Measurements from ENCODE around the gene ADAMTS6.
"Not testable (repeated sequence)": the region's sequence is repeated elsewhere in the genome, so short reads cannot be mapped to it uniquely, and the experiment has no call there.

ADAMTS6 gene

GRCh38 chr5:65468633-65469032, 13.1 kb downstream of the ADAMTS6 start:
- DNase-seq (ENCODE audit: low read depth in 2 of 2): no peak

GRCh38 chr5:65462139-65462705, 19.5 kb downstream of the ADAMTS6 start:
- no peak for DNase-seq (ENCODE audit: low read depth in 2 of 2)

- DNase-seq (ENCODE audit: low read depth in 2 of 2): no peak
Measured at GRCh38 chr5:65461490-65461889, 20.2 kb downstream of the ADAMTS6 start.

GRCh38 chr5:65459995-65460394, 21.7 kb downstream of the ADAMTS6 start:
- no peak for DNase-seq (ENCODE audit: low read depth in 2 of 2)

- DNase-seq (ENCODE audit: low read depth in 2 of 2): no peak
Measured at GRCh38 chr5:65455064-65455463, 26.7 kb downstream of the ADAMTS6 start.

GRCh38 chr5:65451436-65451835, 30.3 kb downstream of the ADAMTS6 start:
- no peak for DNase-seq (ENCODE audit: low read depth in 2 of 2)

- DNase-seq (ENCODE audit: low read depth in 2 of 2): no peak
Measured at GRCh38 chr5:65446682-65447081, 35.0 kb downstream of the ADAMTS6 start.

GRCh38 chr5:65441800-65442199, 39.9 kb downstream of the ADAMTS6 start:
- DNase-seq (ENCODE audit: low read depth in 2 of 2): no peak

- DNase-seq (ENCODE audit: low read depth in 2 of 2): no peak
Measured at GRCh38 chr5:65440456-65440855, 41.3 kb downstream of the ADAMTS6 start.

GRCh38 chr5:65434122-65434521, 47.6 kb downstream of the ADAMTS6 start:
- no peak for DNase-seq (ENCODE audit: low read depth in 2 of 2)

GRCh38 chr5:65426656-65427055, 55.1 kb downstream of the ADAMTS6 start:
- no peak for DNase-seq (ENCODE audit: low read depth in 2 of 2)

- DNase-seq (ENCODE audit: low read depth in 2 of 2): no peak
Measured at GRCh38 chr5:65423623-65424022, 58.1 kb downstream of the ADAMTS6 start.

GRCh38 chr5:65418661-65419060, 63.1 kb downstream of the ADAMTS6 start:
- no peak for DNase-seq (ENCODE audit: low read depth in 2 of 2)

GRCh38 chr5:65413822-65414221, 67.9 kb downstream of the ADAMTS6 start:
- no peak for DNase-seq (ENCODE audit: low read depth in 2 of 2)

GRCh38 chr5:65412842-65413241, 68.9 kb downstream of the ADAMTS6 start:
- no peak for DNase-seq (ENCODE audit: low read depth in 2 of 2)

GRCh38 chr5:65411356-65411755, 70.4 kb downstream of the ADAMTS6 start:
- DNase-seq (ENCODE audit: low read depth in 2 of 2): no peak

GRCh38 chr5:65395526-65396155, 86.1 kb downstream of the ADAMTS6 start:
- DNase-seq (ENCODE audit: low read depth in 2 of 2): no peak

- DNase-seq (ENCODE audit: low read depth in 2 of 2): no peak
Measured at GRCh38 chr5:65394087-65394486, 87.6 kb downstream of the ADAMTS6 start.

- DNase-seq (ENCODE audit: low read depth in 2 of 2): no peak
Measured at GRCh38 chr5:65391591-65391990, 90.1 kb downstream of the ADAMTS6 start.

- DNase-seq (ENCODE audit: low read depth in 2 of 2): no peak
Measured at GRCh38 chr5:65390208-65390607, 91.5 kb downstream of the ADAMTS6 start.

- no peak for DNase-seq (ENCODE audit: low read depth in 2 of 2)
Measured at GRCh38 chr5:65383859-65384258, 97.9 kb downstream of the ADAMTS6 start.

GRCh38 chr5:65382582-65382981, 99.1 kb downstream of the ADAMTS6 start:
- DNase-seq (ENCODE audit: low read depth in 2 of 2): no peak

- DNase-seq (ENCODE audit: low read depth in 2 of 2): not testable (repeated sequence)
Measured at GRCh38 chr5:65370505-65370904, 111.2 kb downstream of the ADAMTS6 start.

- no peak for DNase-seq (ENCODE audit: low read depth in 2 of 2)
Measured at GRCh38 chr5:65366655-65367054, 115.1 kb downstream of the ADAMTS6 start.
